Measurements from ENCODE around the gene MMP19.
"Not testable (repeated sequence)": the region's sequence is repeated elsewhere in the genome, so short reads cannot be mapped to it uniquely, and the experiment has no call there.

The MMP19 gene, protein sequence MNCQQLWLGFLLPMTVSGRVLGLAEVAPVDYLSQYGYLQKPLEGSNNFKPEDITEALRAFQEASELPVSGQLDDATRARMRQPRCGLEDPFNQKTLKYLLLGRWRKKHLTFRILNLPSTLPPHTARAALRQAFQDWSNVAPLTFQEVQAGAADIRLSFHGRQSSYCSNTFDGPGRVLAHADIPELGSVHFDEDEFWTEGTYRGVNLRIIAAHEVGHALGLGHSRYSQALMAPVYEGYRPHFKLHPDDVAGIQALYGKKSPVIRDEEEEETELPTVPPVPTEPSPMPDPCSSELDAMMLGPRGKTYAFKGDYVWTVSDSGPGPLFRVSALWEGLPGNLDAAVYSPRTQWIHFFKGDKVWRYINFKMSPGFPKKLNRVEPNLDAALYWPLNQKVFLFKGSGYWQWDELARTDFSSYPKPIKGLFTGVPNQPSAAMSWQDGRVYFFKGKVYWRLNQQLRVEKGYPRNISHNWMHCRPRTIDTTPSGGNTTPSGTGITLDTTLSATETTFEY

GRCh38 chr12:55842681-55843429 is at the start of gene MMP19:
Gene MMP19 (minus strand): TSS chr12:55842936. CDS start chr12:55842830, 106 bp downstream.
- DNase-seq = no peak

DNA sequence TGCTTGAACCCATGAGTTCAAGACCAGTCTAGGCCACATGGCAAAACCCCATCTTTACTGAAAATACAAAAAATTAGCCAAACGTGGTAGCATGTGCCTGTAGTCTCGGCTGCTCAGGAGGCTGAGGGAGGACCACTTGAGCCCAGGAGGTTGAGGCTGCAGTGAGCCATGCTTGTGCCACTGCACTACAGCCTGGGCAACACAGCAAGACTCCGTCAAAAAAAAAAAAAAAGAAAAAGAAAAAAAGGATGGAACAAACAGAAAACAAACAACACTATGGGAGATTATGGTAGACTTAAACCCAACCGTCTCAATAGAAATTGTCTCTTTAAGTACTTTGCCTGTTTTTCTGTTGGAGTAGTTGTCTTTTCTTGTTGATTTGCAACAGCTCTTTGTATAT is 48.6 kb upstream of the MMP19 start:
- no peak for DNase-seq

GRCh38 chr12:55885113-55885512 is 42.4 kb upstream of the MMP19 start:
- DNase-seq = no peak

DNA sequence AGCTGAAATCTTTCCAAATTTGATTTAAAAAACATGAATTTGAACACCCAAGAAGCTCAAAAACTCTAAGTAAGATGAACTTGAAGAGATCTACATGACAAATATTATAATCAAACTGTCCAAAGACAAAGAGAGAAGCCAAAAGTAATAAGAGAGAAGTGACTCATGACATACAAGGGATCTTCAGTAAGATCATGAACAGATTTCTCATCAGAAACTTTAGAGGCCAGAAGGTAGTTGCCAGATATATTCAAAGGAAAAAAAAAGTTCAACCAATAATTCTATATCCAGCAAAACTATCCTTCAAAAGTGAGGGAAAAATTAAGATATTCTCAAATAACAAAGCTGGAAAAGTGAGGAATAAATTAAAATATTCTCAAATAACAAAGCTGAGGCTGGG is 35.1 kb upstream of the MMP19 start:
- no peak for DNase-seq

- DNase-seq = no peak
Observed at GRCh38 chr12:55875704-55876467, 33.1 kb upstream of the MMP19 start.

DNA sequence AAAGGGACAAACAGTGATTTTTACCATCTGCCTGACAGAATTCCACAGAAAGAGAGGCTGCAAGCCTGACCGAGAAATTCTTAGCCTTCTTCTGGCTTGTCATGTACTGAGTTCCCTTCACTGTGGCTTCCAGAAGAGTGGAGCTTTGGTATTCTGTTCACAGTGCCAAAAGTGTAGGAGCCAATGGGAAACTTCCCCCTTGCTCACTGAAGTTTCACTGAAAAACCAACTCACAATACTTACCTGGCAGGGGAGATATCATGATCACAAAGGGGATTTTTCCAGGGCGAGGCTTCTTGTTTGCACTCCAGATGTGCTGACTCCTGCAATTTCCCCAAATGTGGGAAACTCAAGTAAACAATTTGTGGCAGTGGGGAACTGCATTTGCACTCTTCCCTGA is 31.7 kb upstream of the MMP19 start:
- DNase-seq = no peak

DNA sequence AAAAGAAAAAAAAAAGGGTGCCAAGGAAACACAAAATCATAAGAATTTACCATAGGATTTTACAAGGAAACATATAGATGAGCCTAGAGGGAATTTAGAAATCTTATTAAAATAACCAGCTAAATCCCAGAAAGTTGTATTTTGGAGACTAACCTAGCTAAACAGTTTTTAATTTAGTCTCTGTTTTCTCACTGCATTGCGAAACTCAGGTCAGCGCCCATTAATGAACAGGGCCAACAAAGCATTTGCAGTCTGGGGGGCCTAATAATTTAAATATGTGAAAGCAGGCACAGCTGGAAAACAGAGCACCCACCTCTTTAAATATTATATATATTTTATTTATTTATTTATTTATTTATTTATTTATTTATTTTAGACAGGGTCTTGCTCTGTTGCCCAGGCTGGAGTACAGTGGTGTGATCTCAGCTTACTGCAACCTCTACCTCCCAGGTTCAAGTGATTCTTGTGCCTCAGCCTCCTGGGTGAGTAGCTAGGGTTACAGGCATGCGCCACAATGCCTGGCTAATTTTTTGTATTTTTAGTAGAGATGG is 23.8 kb upstream of the MMP19 start:
- DNase-seq = not testable (repeated sequence)

DNA sequence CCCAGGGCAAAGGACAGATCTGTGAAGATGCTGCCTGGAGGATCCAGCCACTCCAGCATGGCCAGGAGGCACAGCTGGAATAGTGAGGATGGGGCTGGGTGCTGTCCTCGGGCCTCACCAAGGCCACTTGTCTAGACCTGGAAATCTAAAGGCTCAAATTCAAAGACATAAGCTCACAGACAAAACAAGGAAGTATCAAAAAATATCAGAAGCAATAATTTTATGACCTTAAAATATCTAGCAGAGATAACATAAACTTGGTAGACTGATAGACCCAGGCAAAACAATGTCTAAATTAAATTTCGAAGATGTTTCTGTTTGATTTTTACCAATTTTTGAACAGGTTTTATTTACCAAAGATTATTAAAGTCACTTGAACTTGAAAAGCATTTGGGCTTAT is 22.6 kb upstream of the MMP19 start:
- DNase-seq = no peak

GRCh38 chr12:55862931-55863330 is 20.2 kb upstream of the MMP19 start:
- DNase-seq = not testable (repeated sequence)

DNA sequence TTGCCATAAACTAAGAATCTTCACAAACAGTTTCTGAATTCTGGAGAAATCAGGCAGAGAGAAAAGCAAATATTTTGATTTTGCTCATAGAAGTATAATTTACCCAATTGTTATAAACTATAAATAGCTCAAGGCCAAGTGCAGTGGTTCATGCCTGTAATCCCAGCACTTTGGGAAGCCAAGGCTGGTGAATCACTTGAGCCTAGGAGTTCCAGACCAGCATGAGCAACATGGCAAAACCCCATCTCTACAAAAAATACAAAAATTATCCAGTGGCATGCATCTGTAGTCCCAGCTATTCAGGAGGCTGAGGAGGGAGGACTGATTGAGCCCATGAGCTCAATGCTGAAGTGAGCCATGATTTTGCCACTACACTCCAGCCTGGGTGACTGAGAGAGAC is 19.6 kb upstream of the MMP19 start:
- DNase-seq = no peak

DNA sequence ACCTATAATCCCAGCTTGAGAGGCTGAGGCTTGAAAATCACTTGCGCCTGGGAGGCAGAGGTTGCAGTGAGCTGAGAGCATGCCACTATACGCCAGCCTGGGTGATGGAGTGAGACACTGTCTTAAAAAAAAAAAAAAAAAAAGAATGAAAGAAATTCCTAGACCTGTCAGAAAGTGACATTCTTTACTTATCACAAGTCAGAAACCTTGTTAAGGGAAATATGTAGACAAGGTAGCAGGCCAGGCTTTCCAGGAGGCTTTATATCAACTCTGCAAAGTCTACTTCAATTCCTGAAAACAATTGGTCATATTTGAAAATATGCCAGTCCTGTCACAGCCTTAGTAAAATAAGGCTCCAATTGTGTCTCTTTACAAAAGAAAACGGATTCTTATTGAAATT is 19.1 kb upstream of the MMP19 start:
- DNase-seq = no peak

DNA sequence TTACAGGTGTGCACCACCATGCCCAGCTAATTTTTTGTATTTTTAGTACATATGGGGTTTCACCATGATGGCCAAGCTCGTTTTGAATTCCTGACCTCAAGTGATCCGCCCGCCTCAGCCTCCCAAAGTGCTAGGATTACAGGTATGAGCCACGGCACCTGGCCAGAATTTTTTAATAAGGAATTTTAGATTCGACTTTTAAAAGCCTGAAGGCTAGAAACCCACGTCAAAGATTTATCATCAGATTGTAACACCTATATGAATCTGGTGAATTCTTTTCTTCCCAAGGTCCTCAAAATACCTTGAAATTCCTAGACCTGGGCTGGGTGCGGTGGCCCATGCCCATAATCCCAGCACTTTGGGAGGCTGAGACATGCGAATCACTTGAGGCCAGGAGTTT is 18.7 kb upstream of the MMP19 start:
- DNase-seq = no peak

DNA sequence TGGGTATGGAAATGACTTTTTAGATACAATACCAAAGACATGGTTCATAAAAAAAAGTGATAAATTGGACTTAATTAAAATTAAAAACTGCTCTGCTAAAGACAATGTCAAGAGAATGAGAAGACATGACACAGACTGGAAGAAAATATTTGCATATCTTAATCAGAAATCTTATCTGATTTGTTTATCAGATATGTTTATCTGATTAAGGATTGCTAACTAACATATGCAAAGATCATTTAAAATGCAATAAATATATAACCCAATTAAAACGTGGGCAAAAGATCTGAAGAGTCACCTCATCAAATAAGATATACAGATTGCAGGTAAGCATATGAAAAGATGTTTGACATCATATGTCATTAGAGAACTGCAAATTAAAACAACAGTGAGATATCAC is 10.0 kb upstream of the MMP19 start:
- no peak for DNase-seq

GRCh38 chr12:55850893-55851292 is 8.2 kb upstream of the MMP19 start:
- DNase-seq = no peak

- no peak for DNase-seq
Observed at GRCh38 chr12:55850401-55850800, 7.7 kb upstream of the MMP19 start.

GRCh38 chr12:55849616-55850343 is 7.0 kb upstream of the MMP19 start:
- DNase-seq = no peak

DNA sequence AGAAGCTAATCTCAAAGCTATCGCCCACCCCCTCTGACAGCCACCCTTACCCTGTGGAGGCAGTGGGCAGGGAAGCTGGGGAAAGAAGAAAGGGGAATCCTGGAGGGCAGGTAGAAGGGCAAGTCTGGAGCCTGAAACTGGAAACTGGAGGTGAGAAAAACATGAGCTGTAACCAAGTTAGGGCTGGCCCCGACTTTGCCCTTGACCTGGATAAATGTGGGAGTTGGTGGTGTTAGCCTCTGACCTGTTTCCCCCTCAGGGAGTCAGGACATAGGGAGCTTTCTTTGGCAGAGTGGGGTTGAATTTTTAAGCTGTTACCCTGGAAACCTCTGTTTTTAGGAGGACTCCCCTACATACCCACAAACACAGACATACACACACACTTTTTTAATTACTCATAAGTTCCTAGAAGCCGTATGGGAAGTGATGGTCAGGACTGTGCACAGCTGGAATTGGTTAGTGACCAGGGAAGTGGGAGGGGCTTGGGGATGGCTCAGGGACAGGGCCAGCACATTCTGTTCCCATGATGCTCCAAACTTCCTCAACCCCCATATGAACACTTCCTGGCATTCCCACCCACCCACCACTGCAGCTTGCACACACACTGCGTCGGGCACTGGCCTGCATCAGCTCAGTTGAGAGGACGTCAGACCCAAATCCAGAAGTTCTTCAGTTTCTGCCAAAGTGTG is 5.0 kb upstream of the MMP19 start:
- no peak for DNase-seq

DNA sequence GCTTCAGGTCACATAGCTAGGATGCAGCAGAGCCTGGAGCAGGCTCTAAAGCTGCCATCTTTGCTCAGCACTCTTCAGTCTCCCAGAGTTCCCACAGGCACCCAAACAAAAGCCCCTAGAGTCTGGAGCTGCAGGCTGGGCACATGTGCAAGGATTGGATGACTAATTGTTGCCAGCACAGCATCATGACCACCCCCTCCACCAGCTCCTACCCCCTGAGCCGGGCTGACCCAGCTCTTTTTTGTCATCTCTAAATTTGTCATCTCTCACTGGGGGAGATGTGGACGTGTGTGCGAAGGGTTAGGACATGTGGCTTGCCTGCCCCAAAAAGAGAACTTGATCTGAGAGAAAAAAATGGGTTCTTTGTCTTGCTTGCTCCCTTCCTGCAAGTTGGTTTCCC is 4.3 kb upstream of the MMP19 start:
- DNase-seq = no peak

DNA sequence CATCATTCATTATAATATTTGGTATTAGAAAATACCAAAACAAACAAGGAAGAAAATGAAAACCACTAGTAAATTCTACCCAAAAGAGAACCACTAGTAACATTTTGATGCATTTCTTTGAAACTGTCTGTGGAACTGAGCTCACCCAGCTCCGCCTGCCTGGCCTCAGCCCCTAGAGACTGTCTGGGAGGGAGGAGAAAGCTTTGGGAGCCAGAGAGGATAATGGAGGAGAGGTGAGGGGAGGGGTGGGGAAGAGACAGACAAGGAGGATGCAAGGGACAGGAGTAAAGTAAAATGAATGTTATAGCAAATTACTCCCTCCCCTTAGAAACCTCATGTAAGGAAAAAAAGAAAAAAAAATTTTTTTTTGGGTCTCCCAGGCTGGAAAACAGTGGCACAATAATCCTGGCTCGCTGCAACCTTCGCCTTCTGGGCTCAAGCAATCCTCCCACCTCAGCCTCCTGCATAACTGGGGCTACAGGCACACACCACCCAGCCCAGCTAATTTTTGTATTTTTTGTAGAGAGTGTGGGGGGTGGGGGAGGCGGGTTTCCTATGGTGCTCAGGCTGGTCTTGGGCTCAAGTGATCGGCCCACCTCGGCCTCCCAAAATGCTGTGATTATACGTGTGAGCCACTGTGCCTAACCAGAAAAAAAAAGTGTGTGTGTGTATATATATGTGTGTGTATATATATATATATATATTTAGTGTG is 3.2 kb upstream of the MMP19 start:
- DNase-seq = no peak

DNA sequence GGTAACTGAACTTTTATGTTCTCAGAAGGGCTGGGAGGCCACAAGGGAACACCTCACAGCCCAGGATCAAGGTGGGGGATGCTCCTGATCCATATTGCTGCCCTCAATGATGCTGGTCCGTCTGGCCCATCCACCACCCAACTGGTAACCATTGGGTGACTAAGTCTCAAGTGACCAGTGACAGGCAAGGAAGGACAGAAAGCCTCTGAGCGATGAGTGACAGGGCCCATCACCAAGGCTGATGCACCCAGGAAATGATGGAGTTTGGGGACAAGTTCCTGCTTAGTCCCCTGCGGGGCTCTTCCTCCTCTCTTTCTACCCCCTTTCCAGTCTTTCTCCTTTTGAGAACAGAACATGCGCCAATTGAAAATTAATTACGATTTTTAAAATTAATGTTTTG is 2.6 kb upstream of the MMP19 start:
- DNase-seq = no peak

DNA sequence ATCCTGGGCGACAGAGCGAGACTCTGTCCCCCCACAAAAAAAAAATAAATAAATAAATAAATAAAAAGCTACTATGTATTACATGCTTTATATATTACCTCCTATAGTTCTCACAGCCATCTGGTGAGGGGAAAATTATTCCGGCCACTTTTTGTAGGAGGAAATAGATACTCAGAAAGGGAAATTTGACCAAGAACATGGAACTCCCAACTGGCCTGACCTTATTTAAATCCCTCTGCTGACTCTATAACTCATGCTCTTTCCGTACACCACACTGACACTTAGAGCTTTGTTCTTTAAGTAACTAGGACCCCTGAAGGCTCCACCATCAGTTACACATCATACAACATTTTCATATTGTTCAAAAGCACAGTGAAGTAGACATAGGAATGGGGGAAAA is 2.2 kb upstream of the MMP19 start:
- no peak for DNase-seq

Data from activated CD4-positive, CD25-positive, alpha-beta regulatory T cell treated with anti-CD3 and anti-CD28 coated beads, Interleukin-2, amount 50 U/mL, for 72 hours (primary cell).